Activated CD4-positive, CD25-positive, alpha-beta regulatory T cell treated with anti-CD3 and anti-CD28 coated beads, Interleukin-2, amount 50 U/mL, for 24 hours (primary cell): ENCODE data around the gene ANK3.

ENCODE experiments used
- ATAC-seq, 2 donors: fragments of 150-1000 bp; cut with Tn5 transposase; one replicate each; pipeline ENCODE4 v1.10.0; 2021; ENCODE audit warnings: mild to moderate bottlenecking in 1 of 2, moderate library complexity in 1 of 2

ANK3 gene

DNA sequence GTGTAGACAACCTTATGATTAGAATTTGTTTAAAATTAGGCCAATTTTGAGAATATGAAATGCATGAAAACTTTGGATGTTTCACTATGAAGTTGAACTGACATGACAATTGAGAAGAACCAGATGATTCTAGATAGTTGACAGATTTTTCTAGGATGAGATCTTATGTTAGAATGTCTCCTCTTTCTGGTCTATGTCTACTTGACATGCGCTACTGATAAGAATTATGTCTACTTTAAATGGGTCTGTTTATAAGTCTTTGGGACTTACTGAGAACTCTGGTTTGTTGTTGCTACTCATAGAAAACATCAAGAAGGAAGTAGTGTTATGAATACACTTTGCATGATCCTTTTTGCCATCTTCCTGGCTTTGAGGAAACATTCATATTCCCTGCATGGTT is 255.1 kb downstream of the ANK3 start:
- no peak for ATAC-seq

DNA sequence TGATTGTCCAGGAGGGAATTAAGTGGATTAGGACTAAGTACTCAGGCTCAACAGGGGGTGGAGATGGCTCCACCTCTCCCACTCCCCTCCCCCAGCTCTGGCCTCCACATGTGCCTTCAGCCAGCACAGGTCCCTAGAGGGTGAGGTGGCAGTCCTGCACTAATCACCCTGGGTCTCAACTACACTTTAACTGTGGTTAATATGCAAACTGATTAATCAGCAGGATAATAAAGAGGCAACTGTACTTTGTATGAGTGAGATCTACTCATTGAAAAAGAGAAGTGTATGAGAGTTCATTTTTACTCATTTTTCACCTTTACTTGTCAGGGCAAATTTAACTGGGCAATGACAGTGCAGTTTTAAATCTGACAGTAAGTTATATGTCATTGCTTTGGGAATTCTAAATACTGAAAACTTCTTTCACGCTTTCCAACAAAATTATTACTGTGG is 259.5 kb downstream of the ANK3 start:
- ATAC-seq, result peak in 1 of 2 donors; percentile 25

DNA sequence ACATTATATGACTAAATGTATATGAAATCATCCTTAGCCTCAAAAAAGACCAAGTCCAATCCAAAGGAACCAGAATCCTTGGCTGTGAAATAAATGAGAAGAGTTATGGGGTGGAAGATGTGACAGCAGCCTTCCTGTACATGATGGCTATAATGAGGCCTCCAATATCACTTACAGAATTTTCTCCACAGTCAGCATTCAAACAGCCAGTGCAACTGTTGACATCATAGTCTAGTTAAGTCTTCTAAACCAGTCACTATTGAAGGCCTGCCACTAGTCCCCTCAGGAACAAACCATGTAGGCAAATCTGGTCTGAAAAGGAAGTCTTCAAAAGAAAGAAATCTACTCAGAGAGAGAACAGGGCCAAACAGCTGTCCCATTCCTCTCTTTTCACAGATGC is 263.8 kb downstream of the ANK3 start:
- ATAC-seq, result no peak

DNA sequence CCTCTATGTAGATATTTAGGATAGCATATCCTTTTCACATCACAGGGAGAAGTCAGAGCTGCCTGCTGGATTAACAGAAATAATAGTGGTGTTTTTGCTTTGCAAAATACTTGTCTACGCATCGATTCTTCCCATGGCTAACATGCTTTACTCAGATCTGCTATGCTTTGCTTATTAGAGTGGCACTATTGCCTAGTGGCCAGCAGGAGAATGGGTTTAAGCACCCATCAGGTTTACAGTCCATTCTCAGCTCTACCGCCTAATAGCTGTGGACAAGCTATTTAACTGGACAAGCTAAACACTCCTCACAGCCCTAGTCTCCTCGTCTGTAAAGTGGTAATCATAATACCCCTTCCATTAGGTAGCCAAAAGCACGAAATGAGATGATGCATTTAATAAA is 265.1 kb downstream of the ANK3 start:
- no peak for ATAC-seq

DNA sequence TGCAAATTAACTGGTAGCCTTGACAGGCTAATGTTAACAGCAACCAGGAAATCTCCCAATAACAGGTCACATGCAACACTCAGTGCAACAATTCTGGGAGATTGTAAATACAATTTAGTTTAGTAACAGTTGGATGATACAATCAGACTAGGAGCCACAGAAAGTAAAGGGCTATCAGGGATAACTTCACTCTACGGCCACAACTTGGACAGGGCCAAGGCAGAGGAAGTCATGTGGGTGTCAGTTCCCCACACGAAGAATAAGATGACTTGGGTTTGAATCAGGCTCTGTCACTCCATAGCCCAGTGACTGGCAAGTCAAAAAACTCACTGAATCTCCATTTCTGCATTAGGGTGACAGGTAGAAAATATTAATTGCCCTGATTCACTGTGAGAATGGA is 266.0 kb downstream of the ANK3 start:
- ATAC-seq, result no peak

DNA sequence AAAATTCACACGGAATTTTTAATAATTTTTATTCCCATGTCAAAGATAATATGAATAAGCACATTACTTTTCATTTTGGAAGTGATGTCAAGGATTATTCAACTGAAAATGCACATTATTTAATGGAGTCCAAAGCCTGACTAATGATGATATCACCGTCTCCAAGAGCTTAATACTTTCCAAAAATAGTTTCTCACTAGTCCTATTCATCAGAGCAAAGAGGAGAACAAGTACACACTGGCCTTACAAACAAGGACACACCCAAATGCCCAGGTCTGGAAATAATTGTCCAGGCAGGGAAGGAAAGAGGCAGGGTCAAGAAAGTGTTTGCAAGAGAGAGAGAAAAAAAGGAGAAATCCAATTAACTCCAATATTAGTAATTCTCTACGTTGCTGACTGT is 266.5 kb downstream of the ANK3 start:
- no peak for ATAC-seq

DNA sequence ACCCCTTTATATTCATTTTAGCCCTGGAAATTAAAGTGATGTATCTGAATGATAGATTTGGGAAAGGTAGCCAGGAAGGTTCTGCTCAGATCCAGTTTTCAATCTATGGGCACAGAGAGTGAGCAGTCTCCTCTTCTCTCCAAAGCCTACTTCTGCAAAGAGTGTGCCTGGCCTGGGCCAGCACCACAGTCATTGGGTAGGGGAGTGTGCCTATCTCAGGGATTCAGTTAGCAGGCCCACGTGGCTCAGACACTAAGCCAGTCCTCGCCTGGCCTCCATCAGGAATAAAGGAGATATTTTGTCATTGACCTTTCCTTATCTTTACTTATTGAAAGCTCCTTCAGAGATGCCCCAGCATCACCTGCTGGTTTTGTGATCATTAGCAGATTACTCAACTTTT is 267.5 kb downstream of the ANK3 start:
- ATAC-seq, result no peak

DNA sequence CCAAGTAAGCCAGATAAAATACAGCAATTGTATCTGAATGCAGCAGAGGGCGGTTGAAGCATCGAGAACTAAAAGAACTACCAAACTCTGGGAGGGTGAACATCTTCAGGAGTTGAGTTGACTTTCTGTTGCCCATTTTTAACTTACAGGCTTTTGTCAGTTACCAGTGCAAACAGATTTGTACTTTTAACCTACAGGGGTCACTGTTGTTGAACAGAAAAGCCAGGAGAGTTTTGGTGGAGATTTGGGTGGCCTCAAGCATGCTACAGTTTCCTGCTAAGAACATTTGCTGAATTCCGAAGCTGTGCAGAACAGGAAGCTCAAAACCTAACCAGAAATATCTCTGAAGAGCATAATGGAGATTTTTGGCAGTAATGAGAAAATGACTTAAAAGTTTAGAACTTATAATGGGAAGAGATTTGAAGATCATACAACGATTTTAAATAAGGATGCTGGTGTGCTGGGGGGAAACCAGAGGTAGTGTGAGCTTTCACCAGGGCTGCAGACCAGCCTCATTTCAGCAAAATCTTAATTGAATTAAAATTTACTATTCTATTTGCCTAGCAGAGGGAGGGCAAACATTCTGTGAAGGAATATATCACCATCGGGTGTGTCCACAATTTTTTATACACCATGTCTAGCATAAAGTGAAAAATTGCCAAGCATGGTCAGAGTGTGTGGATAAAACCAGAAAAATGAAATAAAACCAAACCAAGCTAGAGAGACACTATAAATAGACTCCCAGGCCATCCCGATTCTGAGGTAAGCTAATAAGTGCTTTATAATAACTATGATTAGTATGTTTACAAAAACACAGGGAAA is 274.7 kb downstream of the ANK3 start:
- ATAC-seq, result no peak

DNA sequence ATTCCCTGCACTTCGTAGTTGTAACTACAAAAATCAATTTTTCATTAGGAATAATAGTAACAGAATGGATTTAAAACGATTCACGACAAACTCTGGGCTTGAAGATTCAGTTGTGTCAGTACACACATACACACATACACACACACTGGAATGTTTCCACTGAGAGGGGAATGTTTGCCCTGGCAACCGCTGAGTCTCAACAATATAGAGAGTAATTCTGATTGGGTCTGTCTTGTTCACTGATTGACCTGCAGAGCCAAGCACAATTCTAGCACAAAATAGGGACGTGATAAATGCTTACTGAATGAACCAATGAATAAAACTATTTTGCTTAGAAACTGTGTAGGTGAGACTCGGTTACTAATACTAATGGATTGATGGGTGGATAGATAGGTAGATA is 278.9 kb downstream of the ANK3 start:
- no peak for ATAC-seq

DNA sequence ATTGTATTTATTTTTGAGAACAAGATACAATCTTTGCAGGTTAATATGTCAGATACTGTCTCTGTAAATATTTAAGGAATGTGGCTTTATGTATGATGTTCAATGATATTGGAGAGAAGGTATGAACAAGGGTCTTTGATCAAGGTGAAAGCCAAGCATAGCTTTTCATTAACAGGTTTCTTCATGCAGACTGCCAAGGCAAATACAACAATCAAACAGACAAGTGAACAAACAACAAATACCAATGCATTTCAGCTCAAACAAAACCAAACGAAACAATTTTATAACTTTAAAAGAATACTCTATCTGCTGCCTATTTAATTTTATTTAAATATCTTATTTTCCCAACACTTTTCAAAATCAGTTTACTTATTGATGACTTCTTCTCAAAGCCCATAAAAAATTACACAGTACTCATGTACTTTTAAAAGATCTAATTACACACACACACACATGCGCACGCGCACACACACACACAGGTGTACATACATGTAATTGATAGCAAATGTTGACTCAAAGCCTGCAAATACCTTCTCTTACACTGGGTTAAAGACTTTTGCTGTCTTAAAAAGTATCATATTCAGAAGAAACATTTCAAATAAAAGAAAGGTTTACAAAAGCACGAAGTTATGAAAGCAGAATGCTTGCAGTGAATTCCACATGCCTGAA is 282.2 kb downstream of the ANK3 start:
- no peak for ATAC-seq

DNA sequence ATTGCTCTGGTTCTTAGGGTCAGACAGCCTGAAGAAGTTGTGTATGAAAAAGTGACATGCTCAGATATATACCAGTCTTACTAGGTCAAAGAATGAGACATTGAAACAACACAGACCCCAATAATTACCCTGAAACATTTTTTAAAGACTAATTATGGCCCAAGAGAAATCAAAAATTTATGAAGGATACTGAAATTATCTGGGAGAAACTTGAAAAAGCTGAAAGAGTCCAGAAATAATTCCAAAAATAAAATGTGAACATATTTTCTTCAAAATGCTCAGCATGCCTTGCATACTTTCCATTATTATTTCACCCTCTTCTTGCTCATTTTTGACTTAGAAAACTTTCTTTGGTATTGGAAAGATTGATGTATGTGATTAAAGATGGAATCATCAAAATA is 284.4 kb downstream of the ANK3 start:
- ATAC-seq, result no peak

DNA sequence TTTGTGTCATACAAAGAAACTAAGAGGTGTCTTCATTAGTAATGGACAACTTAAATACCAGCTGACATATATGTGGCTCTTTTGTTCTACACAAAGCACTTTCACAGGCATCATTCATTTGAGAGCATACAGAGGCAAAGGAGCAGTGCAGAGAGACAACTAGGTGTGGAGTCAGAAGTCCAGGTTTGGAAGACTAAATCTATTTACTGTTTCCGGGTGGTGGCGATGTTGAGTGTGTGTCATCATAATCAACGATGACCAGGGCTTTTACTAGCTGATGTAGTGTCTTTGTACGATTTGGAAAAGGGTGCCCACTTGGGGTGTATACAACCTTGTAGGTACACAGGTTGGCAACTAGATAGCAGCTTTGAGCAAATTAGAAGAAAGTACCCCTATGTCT is 287.9 kb downstream of the ANK3 start:
- no peak for ATAC-seq

DNA sequence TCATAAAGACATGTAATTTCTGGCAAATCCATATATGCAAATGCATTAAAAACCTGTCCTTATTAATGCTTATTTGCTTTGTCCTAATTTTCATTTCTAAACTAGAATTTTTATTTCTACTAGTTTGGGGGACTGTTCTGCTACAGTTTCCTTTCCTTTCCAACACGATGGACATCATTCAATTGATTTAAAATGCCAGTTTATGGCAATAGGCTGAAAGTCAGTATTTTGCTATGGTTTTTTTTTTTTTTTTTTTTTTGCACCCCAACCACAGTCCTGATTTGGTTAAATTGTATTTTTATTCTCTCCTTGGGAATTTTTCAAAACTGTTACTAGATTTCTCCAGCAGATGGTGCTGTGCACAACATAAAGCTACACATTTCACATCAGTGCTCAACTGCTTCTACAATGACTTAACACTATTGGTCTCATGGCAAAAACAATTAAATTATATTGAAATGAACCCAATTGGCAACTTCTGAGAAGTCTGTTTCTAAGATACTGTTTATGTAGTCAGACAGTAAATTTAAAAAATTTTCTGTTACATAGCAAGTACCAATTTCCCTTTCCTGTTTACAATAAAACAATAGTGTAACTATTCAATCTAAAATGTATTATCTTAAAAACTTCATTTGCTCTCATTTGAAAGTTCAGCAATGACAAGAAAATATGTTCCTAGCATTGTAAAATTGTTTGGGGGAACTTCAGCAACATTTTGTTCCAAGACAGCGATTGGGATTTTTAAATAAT is 289.5 kb downstream of the ANK3 start:
- ATAC-seq, result no peak

DNA sequence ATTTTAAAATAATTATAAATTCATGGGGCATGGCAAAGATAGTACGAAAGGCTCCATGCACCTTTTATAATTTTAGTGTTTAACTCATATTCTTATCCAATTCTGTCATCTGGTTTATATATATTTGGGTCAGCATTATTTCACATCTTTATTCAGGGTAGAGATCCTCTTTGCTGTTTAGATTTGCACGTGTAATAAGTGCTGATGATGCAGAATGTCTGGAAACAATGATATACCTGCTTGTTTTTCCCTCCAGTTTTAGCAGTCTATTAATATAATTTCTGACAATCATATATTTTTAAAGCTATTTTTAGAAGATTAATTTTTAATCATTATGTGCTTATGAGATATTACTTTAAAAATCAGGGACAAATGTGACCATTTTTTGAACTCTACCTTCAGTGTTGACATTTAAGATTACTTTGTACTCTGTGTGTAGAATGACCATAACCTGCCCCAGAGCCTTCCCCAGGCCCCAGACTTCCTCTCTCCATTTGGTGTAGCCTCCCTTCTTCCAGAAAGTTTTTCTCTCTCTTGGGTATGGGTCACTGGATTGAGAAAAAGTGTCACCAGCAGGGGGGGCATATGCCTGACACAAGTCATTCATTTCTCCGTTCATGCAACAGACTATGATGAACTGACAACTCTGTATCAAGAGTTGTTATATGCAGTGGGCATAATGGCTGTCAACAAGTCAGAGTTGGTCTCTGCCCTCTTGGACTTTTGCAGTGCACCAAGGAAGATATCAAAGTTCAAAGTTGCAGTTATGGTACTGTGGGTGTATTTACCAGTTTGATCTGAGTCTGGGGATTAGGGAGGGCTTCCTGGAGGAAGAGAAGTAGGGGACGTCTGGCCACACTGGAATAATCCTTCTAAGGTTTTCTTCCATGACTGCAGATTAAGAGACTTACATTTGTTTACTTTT is 290.7 kb downstream of the ANK3 start:
- no peak for ATAC-seq

DNA sequence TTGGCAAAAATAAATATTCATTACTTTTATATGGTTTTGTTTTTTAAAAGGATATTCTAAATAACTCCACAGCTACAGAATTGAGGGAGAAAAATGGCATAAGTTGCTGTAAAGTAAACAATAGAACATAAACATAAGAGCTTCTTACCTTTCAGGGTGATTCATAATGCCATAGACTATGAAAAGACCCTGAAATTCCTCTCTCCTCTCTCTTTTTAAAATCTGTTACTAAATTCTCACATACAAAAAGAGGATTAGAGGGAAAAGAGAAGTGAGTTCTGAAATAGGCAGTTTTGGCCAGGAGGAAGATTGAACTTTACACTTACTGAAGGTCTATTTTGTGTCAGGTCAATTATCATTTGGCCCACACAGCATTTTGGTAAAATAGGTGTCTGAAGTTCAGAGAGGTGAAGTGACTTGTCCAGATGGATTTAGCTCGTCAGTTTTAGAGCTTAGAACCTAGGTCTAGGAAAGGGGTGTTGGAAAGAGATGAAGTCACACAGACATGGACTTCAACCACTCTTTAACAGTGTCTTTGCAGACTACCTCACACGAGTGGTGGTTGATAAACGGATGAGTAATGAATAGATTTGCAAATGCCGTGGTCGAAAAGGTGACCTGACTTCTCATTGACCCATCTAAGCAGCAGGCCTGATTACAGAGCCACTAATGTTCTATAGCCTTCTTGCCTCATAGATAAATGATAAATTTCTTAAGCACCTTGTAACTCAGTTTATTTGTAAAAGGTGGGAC is 292.7 kb downstream of the ANK3 start:
- ATAC-seq, result no peak

DNA sequence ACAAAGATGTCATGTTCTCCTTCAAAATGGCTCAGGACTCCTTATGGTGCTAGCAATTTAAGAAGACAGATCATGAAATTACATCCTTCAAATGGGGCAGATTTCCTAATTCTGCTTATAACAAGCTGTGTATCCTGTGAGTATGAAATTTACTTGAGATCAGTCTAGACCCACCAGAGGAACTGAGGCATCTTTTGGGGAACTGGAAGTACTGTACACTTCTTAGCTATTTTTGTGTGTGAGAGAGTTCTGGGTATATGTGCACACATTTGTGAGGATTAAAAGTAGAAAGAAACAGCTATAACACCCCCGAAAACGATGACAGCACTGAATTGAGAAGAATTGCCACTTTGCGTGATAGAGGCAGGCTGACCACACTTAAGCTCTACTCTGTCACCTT is 296.4 kb downstream of the ANK3 start:
- no peak for ATAC-seq

DNA sequence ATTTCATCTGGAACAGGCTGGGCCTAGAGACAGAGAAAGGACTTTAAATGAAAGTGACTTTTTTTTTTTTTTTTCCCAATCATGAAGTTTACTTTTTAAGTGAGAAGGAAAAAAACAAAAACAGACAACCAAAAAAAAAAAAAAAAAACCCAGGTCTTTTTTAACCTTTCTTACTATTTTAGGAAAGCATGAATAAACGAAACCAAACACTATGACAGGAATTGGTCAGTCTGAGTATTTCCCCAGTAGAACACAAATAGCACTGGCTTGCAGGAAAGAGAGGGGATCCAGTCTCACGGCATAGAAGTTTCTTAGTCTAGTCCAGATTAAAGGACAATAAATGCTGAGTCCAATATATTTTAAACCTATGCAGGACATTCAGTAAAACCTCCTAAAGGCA is 302.8 kb downstream of the ANK3 start:
- ATAC-seq, result no peak

DNA sequence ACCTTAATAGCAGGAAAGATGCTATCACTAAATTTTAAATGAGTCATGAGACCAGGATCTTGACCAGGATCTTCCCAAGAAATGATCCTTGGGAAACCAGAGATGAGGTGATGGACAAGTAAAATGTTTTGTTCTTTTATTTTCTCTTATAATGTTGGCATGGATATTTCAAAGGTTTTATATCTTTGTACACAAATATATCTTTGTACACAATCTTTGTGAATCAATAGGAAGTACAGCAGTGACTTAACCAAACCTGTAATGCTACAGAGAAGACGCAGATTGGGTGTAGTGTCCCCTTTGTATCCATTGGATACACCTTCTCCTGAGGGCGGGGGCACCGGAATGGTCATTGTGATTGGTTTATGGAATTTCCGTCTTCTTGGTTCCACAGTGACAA is 303.3 kb downstream of the ANK3 start:
- ATAC-seq, result no peak

DNA sequence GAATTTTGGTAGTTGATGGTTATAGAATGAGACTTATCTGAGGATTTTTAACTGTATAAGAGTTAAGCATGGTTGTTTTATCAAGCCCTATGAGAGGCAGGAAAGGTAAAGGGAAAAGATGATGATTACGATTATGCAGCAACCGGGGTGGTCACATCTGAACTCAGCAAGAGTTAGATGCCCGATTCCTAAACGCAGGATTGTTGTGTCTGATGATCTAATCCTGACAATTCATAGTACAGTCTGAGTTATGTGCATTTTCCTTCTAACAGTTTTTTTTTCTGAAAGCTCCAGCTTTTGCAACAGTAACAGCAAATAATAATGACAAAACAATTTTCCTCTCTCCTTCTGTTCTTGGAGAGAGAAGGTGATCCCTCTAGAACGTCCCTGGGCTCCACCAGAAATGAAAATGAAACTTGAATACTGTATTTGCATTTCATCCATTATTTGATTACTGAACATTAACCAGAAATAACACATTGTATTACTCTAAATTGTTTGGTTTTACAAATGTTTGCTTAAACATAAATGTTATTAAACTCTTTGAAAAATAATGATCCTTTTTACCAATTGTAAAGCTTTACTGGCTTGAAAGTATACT is 306.8 kb downstream of the ANK3 start:
- no peak for ATAC-seq

DNA sequence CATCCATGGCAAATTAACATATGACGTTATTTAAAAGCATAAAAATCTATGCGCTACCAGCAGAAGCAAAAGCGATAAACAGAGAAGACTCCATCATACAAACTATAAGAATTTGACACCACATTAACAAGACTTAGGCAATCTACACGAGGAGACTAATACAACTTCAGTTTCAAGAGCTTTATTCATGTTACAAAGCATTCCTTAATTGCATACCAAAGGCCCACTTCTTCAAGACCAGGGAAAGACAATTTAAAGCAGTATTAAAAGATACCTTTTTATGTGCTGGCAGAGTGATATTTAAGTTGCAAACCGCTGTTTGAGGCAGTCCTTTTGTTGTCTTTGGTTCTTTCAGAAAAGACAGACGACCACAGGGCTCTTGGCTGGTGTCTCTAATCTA is 307.3 kb downstream of the ANK3 start:
- no peak for ATAC-seq
